Testis (tissue), 2 donors: ENCODE data around the gene CCKAR.

Source experiments
- POLR2A ChIP-seq: fragments of 450-650 bp; IDR thresholded peaks from one replicate; pipeline ENCODE4 v1.6.1; 2017; ENCODE audit warnings: antibody characterized with exemption, mild to moderate bottlenecking, moderate library complexity
- TF ChIP-seq, protein P1 (sequence below), 3 experiments: fragments of 450-650 bp in 2 of 3; fragments of 200-600 bp in 1 of 3; sonication (generic) in 1 of 3; IDR thresholded peaks; one replicate each; pipeline ENCODE4 v1.5.1; 2016 to 2019; ENCODE audit warnings: antibody characterized with exemption in 3 of 3, mild to moderate bottlenecking in 2 of 3, moderate library complexity in 1 of 3

DNA sequence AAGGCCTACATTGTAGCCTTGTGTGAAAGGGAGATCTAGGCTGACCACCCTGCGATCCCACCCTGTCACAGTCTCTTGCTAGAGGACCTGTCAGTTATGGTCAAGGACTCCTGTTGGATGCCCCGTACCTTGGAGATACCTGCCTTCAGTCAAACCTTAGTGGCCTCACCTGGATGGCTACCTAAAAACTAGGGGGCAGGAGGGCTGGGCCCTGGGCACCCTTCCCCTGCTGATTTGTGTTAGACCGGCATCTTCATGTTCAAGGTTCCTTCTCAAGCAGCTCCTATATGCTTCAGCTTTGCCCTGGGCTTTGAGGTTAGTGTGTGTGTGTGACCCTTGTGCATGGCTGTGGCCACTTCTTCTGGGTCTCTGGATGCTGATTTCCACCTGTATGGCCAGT is 35.3 kb downstream of the CCKAR start:
- TF ChIP-seq, protein P1, sequence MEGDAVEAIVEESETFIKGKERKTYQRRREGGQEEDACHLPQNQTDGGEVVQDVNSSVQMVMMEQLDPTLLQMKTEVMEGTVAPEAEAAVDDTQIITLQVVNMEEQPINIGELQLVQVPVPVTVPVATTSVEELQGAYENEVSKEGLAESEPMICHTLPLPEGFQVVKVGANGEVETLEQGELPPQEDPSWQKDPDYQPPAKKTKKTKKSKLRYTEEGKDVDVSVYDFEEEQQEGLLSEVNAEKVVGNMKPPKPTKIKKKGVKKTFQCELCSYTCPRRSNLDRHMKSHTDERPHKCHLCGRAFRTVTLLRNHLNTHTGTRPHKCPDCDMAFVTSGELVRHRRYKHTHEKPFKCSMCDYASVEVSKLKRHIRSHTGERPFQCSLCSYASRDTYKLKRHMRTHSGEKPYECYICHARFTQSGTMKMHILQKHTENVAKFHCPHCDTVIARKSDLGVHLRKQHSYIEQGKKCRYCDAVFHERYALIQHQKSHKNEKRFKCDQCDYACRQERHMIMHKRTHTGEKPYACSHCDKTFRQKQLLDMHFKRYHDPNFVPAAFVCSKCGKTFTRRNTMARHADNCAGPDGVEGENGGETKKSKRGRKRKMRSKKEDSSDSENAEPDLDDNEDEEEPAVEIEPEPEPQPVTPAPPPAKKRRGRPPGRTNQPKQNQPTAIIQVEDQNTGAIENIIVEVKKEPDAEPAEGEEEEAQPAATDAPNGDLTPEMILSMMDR (IDR thresholded peaks at IDR 0.05): no peak
- TF ChIP-seq POLR2A: no peak
